ENCODE data around the gene XRCC6.
"Not testable (repeated sequence)": the region's sequence is repeated elsewhere in the genome, so short reads cannot be mapped to it uniquely, and the experiment has no call there.

XRCC6 gene

GRCh38 chr22:41598891-41599635 lies 22.0 kb upstream of the XRCC6 start:
- DNase-seq, result no peak

GRCh38 chr22:41600976-41601375 lies 20.1 kb upstream of the XRCC6 start:
- DNase-seq, result no peak

GRCh38 chr22:41603873-41604332 lies 17.2 kb upstream of the XRCC6 start:
- peak; percentile 84 for DNase-seq

- no peak for DNase-seq
Observed at GRCh38 chr22:41608386-41608785, 12.7 kb upstream of the XRCC6 start.

- DNase-seq, result no peak
Observed at GRCh38 chr22:41612603-41613306, 8.3 kb upstream of the XRCC6 start.

DNA sequence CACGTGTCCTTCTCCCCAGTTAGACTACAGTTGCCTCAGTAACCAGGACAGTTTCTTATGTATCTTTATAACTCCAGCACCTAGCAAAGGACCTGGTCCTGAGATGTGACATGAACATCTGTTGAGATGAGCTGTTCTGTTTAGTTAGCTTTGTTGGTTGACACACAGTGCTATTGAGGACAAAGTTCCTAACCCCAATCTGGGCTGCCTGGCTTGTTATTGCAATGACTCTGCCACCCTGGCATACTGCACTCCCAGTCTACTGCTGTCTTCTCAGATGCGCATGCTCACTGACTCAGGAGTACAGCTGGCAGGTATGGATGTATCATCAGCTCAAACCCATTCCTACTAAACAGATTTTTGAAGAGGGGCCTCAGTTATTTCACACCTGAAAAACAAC lies 7.6 kb upstream of the XRCC6 start:
- no peak for DNase-seq

GRCh38 chr22:41619979-41620588 lies 1.0 kb upstream of the XRCC6 start:
- peak; percentile 82 for DNase-seq

GRCh38 chr22:41620589-41621098 lies 451 bp upstream of the XRCC6 start, which contains the start of gene DESI1:
DESI1 (minus strand) TSS chr22:41621043; CDS start chr22:41620839, 204 bp downstream.
- DNase-seq, result no peak

DNA sequence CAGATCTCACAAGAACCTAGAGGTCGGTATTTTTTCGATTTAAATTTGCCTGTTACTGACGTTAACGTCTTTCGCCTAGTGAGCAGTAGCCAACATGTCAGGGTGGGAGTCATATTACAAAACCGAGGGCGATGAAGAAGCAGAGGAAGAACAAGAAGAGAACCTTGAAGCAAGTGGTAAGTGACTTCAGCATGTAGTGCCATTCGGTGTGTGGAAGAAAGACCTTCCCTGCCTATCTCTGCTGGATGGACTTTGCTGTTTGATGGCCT lies 750 bp downstream of the XRCC6 start:
- DNase-seq, result no peak

- no peak for DNase-seq
Observed at GRCh38 chr22:41625577-41625976, 4.5 kb downstream of the XRCC6 start.

DNA sequence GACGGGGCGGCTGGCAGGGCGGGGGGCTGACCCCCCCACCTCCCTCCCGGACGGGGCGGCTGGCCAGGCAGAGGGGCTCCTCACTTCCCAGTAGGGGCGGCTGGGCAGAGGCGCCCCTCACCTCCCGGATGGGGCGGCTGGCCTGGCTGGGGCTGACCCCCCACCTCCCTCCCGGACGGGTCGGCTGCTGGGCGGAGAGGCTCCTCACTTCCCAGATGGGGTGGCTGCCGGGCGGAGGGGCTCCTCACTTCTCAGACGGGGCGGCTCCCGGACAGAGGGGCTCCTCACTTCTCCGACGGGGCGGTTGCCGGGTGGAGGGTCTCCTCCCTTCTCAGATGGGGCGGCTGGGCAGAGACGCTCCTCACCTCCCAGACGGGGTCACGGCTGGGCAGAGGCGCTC lies 10.0 kb downstream of the XRCC6 start:
- DNase-seq, result not testable (repeated sequence)

DNA sequence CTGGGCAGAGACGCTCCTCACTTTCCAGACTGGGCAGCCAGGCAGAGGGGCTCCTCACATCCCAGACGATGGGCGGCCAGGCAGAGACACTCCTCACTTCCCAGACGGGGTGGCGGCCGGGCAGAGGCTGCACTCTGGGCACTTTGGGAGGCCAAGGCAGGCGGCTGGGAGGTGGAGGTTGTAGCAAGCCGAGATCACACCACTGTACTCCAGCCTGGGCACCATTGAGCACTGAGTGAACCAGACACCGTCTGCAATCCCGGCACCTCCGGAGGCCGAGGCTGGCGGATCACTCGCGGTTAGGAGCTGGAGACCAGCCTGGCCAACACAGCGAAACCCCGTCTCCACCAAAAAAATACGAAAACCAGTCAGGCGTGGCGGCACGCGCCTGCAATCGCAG lies 10.5 kb downstream of the XRCC6 start:
- not testable (repeated sequence) for DNase-seq

DNA sequence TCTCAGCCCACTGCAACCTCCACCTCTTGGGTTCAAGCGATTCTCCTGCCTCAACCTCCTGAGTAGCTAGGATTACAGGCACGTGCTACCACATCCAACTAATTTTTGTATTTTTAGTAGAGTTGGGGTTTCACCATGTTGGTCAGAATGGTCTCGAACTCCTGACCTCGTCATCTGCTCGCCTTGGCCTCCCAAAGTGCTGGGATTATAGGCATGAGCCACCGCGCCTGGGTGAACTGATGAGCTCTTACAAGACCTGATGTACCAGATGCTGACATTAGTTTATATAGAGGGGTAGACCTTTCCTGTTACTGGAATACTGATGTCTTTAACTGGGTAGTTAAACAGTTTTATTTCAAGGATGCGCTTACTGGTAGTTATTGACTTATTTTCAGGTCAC lies 13.5 kb downstream of the XRCC6 start:
- not testable (repeated sequence) for DNase-seq

GRCh38 chr22:41636467-41636866 lies 15.4 kb downstream of the XRCC6 start:
- DNase-seq, result no peak

DNA sequence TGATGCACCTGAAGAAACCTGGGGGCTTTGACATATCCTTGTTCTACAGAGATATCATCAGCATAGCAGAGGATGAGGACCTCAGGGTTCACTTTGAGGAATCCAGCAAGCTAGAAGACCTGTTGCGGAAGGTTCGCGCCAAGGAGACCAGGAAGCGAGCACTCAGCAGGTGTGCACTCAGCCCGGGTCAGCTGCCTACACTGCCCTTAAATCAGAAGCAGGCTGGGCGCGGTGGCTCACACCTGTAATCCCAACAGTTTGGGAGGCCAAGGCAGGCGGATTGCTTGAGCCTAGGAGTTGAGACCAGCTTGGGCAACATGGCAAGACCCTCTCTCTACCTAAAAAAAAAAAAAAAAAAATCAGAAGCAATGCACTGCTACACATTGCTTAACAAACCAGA lies 16.5 kb downstream of the XRCC6 start:
- DNase-seq, result not testable (repeated sequence)

- DNase-seq, result no peak
Observed at GRCh38 chr22:41638124-41638523, 17.0 kb downstream of the XRCC6 start.

DNA sequence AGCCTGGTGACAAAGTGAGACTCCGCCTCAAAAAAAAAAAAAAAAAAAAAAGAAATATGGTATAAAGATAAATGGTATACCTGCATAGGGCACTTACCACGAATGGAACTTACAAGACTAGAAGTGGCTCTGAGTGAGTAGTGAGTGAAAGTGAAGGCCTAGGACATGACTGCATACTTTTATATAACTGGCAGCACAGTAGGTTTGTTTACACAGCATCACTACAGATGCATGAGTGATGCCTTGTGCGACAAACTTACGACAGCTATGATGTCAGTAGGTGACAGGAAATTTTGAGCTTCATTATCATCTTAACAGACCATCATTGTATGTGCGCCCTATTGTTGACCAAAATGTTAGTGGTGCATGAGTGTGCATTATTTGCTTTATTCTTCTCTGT lies 17.7 kb downstream of the XRCC6 start:
- no peak for DNase-seq

DNA sequence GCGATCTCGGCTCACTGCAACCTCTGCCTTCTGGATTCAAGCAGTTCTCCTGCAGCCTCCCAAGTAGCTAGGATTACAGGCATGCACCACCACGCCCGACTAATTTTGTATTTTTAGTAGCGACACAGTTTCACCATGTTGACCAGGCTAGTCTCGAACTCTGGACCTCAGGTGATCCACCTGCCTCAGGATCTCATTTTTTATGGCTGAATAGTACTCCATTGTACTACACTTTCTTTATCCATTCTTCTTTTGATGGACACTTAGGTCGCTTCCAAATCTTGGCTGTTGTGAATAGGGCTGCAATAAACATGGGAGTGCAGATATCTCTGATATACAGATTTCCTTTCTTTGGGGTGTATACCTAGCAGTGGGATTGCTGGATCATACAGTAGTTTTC lies 20.8 kb downstream of the XRCC6 start:
- DNase-seq, result no peak

- no peak for DNase-seq
Observed at GRCh38 chr22:41642331-41643110, 21.4 kb downstream of the XRCC6 start.

GRCh38 chr22:41647771-41648170 lies 26.7 kb downstream of the XRCC6 start:
- no peak for DNase-seq

- no peak for DNase-seq
Observed at GRCh38 chr22:41648432-41648831, 27.3 kb downstream of the XRCC6 start.

- peak; percentile 25 for DNase-seq
Observed at GRCh38 chr22:41650229-41650628, 29.1 kb downstream of the XRCC6 start.

- peak; percentile 34 for DNase-seq
Observed at GRCh38 chr22:41650821-41651220, 29.7 kb downstream of the XRCC6 start.
